ENCODE data around the gene HNMT.

Gene HNMT

GRCh38 chr2:137950238-137950637 is 14.0 kb upstream of the HNMT start:
- no peak overlapping the region for H3K9ac ChIP-seq (ENCODE audit: low read depth, low read length, poor library complexity, severe bottlenecking)
- no peak overlapping the region for H3K4me2 ChIP-seq (ENCODE audit: low read depth, low read length, poor library complexity, severe bottlenecking)
- H3K9me3 ChIP-seq (ENCODE audit: insufficient read depth, low read depth, low read length): no peaks in the 10 kb centered on the region
- H3K9me2 ChIP-seq (replicated peaks; ENCODE audit: low read depth, low read length): no peaks in the 10 kb centered on the region
- no peak overlapping the region for H3K4me3 ChIP-seq (ENCODE audit: low read length, poor library complexity, severe bottlenecking)
- no peaks in the 10 kb centered on the region for H3K27me3 ChIP-seq (ENCODE audit: insufficient read depth, low read length, poor library complexity, severe bottlenecking)
- no peaks in the 10 kb centered on the region for H4K20me1 ChIP-seq (ENCODE audit: insufficient read depth, low read length, poor library complexity, severe bottlenecking)
- no peaks in the 10 kb centered on the region for H3F3A ChIP-seq (ENCODE audit: low read depth)
- TF ChIP-seq CTCF (conservative IDR thresholded peaks at IDR 0.05; ENCODE audit: low read length) (no peak), EZH2phosphoT487 (IDR thresholded peaks at IDR 0.05; ENCODE audit: borderline replicate concordance) (no peak)
- no peaks in the 10 kb centered on the region for H3K79me2 ChIP-seq (ENCODE audit: insufficient read depth, low read length)
- H3K36me3 ChIP-seq (ENCODE audit: insufficient read depth, low read length): no peaks in the 10 kb centered on the region
- H3K4me1 ChIP-seq (ENCODE audit: insufficient read depth, low read length, poor library complexity, severe bottlenecking): no peaks in the 10 kb centered on the region
- no peak overlapping the region for H2AFZ ChIP-seq (ENCODE audit: low read length)

GRCh38 chr2:137951586-137951985 is 12.7 kb upstream of the HNMT start:
- TF ChIP-seq CTCF (conservative IDR thresholded peaks at IDR 0.05; ENCODE audit: low read length): no peak
- no peak for TF ChIP-seq EZH2phosphoT487 (IDR thresholded peaks at IDR 0.05; ENCODE audit: borderline replicate concordance)
- Histone ChIP-seq H3K79me2 (ENCODE audit: insufficient read depth, low read length) (no peaks in the 10 kb centered on the region), H3K36me3 (ENCODE audit: insufficient read depth, low read length) (no peaks in the 10 kb centered on the region), H2AFZ (ENCODE audit: low read length) (no peak overlapping the region), H4K20me1 (ENCODE audit: insufficient read depth, low read length, poor library complexity, severe bottlenecking) (no peaks in the 10 kb centered on the region), H3K4me2 (ENCODE audit: low read depth, low read length, poor library complexity, severe bottlenecking) (no peak overlapping the region), H3K27me3 (ENCODE audit: insufficient read depth, low read length, poor library complexity, severe bottlenecking) (no peaks in the 10 kb centered on the region), H3K4me1 (ENCODE audit: insufficient read depth, low read length, poor library complexity, severe bottlenecking) (no peaks in the 10 kb centered on the region), H3K9ac (ENCODE audit: low read depth, low read length, poor library complexity, severe bottlenecking) (no peak overlapping the region), H3K4me3 (ENCODE audit: low read length, poor library complexity, severe bottlenecking) (no peak overlapping the region), H3K9me3 (ENCODE audit: insufficient read depth, low read depth, low read length) (no peaks in the 10 kb centered on the region), H3K9me2 (replicated peaks; ENCODE audit: low read depth, low read length) (no peaks in the 10 kb centered on the region), H3F3A (ENCODE audit: low read depth) (no peaks in the 10 kb centered on the region)

GRCh38 chr2:137952586-137953129 is 11.6 kb upstream of the HNMT start:
- Histone ChIP-seq H3K4me1 (ENCODE audit: insufficient read depth, low read length, poor library complexity, severe bottlenecking) (no peaks in the 10 kb centered on the region), H4K20me1 (ENCODE audit: insufficient read depth, low read length, poor library complexity, severe bottlenecking) (no peaks in the 10 kb centered on the region), H3K36me3 (ENCODE audit: insufficient read depth, low read length) (no peaks in the 10 kb centered on the region), H2AFZ (ENCODE audit: low read length) (no peak overlapping the region), H3K9ac (ENCODE audit: low read depth, low read length, poor library complexity, severe bottlenecking) (no peak overlapping the region), H3K4me3 (ENCODE audit: low read length, poor library complexity, severe bottlenecking) (no peak overlapping the region), H3K9me3 (ENCODE audit: insufficient read depth, low read depth, low read length) (no peaks in the 10 kb centered on the region), H3F3A (ENCODE audit: low read depth) (no peaks in the 10 kb centered on the region), H3K4me2 (ENCODE audit: low read depth, low read length, poor library complexity, severe bottlenecking) (no peak overlapping the region), H3K9me2 (replicated peaks; ENCODE audit: low read depth, low read length) (no peaks in the 10 kb centered on the region), H3K79me2 (ENCODE audit: insufficient read depth, low read length) (no peaks in the 10 kb centered on the region), H3K27me3 (ENCODE audit: insufficient read depth, low read length, poor library complexity, severe bottlenecking) (no peaks in the 10 kb centered on the region)
- TF ChIP-seq CTCF (conservative IDR thresholded peaks at IDR 0.05; ENCODE audit: low read length): no peak
- no peak for TF ChIP-seq EZH2phosphoT487 (IDR thresholded peaks at IDR 0.05; ENCODE audit: borderline replicate concordance)

Measured in Loucy (cell line).